IPS-NIHi7 (cell line): ENCODE results near the gene TEAD1.

Experiments
- DNase-seq: peaks from one replicate; pipeline ENCODE4 v3.0.0; 2012; ENCODE audit warnings: mixed read lengths; ENCODE audit errors: extremely low spot score

The TEAD1 gene

DNA sequence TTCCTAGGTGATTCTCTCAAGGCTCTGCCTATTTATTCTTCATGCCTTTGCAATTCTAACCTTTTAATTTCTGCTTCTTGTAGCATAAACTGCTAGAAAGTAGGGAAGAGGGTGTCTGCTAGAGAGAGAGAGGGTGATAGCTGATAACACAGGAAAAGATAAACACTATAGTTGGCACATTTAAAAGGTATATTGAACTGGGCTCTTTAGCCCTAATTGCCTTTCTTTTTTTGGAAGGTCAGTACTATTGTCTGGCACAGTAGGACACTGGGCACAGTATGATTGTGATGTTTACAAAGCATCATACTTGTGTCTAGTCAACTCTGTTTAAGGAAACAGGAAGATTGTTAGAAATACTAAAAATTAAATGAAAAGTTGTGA, 33.3 kb downstream of the TEAD1 start:
- DNase-seq, result no peak

DNA sequence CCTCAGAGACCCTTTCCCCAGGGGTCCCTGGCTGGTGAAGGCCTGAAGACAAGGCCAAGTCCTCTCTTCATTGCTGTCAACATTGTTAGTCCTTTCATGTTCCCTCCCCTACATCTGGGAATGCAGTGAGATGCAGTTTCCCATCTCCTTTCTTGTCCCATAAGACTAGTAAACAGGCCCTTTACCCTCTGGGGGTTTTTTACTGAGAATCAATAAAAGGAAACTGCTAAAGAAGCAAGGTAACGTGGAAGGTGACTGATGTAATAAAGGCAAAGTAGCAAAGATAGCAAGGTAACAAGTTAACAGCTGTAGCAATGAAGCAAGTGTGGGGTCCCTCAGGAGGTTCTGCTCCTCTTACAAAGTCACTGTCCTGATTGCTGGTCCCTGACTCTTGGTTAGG, 37.3 kb downstream of the TEAD1 start:
- no peak for DNase-seq

DNA sequence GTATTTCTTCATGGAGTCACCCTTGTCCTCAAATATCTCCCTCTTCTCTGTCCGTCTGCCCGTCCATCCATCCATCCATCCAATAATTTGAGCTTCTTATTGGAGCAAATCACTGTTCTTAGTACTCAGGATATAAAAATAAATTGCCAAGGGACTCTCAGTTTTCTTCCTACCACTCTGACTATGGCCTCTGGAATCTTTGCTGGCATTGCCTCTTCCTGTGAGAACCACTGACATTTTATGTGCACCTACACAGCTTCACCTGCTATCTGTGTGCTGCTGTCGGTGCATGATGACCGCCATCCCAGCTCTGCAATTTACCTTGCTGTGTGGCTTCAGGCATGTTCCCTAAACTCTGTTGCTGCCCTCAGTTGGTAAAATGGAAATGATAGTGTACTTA, 37.9 kb downstream of the TEAD1 start:
- DNase-seq, result no peak

DNA sequence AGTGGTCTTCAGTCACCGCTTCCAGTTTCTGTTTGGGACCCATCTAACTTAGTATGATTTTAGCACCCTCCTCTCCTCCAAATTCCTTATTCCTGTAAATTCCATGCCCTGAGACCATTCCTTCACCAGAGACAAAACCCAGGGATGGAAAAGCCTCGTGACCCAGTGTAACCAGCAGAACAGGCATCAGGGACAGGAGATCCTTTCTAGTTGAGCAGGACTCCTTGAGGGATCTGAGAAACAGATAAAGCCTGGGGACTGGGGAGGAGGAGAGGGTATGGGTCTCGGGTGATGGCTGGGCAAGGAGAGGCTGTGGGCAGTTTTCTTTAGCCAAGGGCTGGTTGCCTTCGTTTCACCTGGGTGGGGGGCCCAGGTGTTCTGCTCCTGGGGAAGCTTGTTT, 40.9 kb downstream of the TEAD1 start:
- DNase-seq, result no peak

DNA sequence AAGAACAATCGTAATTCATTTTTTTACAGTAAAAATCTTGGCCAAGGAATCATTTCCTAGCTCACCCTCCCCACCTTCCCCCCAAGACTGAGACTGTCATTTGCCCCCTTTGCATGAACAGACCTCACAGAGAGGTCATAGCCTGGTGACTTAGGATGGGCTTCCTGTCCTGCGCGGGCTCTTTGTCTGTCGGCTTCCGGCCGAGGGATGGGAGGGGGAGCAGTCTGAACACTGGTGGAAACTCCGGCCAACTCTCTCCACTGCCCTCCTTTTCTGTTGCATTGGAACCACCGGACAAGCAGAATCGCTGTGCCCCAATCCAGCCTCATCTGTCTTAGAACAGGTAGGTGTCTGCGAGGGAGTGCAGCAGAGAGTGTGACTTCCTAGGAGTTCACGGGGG, 41.7 kb downstream of the TEAD1 start:
- DNase-seq, result no peak

DNA sequence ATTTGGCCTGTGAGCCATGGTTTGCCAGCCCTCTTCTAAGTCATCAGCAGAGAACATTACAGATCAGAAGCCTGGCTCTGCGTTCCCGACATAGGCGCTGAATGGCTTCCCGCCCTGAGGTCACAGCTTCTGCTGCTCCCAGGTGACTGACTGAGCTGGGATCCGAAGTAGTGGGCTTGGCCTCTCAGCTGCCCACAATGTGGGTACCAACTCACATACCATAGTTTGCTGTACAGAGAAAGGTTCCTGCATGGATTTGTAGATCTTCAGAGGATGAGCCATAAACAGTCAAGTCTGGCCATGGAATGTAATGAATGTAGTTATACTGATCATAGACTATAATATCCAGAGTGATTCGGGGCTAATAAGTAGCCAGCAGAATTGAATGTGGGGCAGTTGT, 42.6 kb downstream of the TEAD1 start:
- no peak for DNase-seq

DNA sequence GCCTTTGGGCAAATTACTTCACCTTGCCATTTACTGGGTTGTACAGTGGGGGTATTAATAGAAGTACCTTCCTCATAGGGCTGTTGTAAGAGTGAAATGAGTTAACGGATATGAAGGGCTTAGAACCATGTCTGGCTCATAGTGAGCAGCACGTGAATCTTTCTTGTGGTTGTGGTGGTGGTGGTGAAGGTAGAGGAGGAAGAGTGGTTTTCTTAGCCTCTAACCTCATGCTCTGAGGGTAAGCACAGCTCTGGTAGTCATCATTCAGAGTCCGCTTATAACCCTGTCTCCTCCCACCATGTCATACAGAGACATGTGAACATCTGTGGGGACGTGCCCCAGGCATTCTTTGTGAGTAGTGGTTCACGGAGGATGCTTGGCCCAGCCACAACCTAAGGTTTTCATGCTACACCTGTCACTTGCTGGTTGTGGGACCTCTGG, 43.6 kb downstream of the TEAD1 start:
- no peak for DNase-seq

DNA sequence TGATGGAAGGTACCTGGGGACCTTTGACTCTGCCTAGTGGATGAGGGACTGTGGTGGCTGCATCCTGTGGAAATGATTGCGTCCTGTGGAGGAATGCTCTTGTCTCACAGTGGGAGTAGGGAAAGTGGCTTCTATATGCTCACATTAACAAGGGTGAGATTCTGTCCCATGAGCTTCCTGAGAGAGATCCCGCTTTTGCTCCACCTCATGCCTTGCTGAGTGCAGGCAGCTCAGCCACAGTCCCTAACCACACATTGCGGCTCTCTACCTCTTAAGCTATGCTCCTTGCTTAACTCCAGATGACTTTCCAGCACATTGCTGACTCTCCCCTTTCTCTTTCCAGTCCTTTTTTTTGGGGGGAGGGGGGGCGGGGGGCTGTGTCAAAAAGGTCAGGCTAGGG, 45.0 kb downstream of the TEAD1 start:
- DNase-seq, result no peak

DNA sequence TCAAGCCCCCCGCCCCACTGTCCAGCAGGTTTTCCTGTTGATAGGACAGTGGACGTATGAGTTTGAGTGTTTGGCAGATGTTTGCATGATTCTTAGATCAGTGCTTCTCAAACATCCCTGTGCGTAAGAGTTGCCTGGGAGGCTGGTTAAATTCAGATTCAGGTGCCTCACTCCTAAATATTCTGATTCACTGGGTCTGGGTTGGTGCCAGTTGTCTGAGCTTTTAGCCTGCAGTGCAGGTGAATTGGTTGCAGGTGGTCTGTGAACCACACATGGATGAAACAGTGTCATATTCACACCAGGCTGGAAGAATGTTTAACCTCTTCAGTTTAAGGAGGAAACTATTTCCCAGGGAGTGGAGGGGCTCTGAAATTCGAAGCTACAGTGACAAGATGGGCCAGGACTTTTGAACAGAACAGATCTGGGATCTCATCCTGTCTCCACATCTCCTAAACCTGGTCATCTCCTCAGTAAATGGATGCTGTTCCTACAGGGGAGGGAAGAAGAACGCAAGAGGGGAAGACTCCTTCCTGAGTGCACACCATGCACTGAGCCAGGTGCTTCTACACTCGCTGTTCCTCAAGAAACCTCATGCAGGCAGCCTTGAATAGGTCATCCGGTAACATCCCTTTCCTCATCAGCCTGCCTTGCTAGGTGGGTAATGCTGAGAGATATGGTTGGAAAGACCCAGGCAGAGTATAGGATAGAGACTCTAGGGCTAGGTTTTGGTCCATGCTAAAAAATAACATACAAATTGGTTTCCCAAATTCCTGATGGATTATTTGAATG, 47.8 kb downstream of the TEAD1 start:
- no peak for DNase-seq

DNA sequence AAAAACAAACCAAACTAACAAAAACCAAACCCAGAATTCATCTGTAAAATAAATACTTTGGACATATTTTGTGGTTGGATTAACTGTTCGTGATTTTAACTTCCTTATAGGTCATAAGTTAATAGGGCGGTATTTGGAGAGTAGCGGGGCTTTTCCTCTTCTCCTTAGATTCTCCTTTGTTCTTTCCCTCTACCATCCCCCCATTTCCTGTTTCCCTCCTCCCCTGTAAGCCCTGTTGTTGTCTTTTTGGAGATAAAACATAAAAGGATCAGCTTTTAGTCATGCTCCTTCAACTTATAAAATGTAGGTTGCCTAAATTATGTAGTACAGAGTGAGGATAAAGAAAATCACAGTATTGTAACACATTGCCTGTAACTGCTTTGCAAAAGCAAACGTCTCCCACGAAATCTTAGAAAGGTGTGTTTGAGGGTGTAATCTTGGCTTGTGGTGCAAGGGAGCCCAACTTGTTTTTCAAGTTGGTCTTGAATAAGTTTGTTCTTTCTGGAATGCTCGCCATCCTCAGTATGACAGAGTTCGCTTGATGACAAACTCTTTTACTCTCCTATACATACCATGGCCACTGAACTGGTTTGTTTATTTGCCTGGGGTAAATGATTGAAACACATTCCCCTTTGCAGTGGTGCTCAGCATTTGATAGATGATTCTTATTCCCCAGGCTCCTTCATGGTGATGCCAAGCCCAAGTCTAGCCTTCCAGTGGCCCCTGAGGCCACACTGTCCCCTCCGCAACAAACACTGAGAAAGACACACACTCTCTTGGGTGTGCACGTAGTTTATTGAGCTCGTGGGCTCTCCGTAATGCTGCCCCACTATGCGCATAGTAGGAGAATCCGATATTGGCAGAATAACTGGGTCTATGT, 49.4 kb downstream of the TEAD1 start:
- peak; percentile 32 for DNase-seq

DNA sequence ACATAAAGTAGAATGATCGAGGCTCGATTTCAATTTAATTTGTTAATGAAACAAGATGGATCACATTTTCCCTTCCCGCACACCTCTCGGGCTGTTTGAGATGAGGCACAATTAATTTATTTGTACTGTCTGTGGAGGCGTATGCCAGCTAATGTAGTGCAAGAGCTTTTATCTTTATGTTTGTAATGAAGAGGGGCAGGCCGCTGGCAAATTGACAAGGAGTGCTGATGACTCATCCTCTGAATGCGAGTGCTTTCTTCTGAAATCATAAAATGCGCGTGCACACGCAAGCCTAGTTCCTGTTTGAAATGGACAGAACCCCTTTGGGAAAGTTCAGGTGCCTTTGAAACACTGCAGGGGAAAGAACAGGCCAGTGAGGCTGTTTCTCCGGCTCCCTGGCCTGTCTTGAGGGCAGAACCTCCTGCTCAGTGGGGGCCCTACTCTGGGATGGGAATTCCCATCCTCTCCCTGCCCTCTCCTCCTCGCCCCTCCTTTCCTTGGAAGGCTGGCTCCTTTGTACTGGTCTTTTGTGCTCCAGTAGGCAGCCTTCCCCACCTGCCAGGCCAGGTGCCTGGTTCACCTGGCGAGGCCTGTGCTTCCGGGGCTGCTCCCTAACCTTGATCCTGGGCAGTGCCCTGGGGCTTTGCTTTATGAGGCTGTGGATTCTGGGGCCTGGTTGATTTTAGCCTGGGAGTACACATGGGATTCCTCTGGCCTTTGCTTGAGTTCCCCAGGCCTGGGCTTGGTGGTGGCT, 50.3 kb downstream of the TEAD1 start:
- peak; percentile 84 for DNase-seq

DNA sequence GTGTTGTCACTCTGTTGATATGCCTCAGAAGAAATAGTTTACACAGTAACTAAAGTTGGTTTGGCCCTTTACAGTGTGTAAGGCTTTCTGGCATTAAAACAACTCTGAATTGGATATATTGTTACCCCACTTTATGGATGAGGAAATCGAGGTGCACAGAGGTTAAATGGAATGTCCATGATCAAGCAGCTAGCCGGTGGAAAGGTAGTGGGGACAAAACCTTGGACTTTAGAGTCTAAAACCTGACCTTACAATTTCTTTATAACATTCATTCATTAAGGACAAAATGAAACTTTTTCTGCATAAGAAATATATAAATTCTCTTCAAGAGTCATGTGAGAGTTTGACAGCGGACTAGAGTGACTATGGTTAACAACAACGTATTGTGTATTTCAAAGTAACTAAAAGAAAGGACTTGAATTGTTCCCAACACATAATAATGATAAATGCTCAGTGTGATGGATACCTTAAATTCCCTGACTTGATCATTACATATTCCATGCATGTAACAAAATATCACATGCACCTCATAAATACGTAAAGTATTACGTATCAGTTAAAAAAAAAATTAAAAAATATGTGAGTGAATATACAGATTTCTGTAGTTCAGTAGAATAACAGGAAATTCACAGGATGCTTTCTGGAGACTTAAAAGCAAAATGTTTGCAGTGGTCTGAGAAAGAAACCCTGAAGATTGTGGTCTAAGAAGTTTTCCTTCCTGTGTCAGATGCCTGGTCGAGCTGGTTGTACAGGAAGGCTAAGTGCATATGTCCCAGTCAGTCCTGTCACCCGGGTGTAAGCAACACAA, 51.0 kb downstream of the TEAD1 start:
- DNase-seq, result no peak

DNA sequence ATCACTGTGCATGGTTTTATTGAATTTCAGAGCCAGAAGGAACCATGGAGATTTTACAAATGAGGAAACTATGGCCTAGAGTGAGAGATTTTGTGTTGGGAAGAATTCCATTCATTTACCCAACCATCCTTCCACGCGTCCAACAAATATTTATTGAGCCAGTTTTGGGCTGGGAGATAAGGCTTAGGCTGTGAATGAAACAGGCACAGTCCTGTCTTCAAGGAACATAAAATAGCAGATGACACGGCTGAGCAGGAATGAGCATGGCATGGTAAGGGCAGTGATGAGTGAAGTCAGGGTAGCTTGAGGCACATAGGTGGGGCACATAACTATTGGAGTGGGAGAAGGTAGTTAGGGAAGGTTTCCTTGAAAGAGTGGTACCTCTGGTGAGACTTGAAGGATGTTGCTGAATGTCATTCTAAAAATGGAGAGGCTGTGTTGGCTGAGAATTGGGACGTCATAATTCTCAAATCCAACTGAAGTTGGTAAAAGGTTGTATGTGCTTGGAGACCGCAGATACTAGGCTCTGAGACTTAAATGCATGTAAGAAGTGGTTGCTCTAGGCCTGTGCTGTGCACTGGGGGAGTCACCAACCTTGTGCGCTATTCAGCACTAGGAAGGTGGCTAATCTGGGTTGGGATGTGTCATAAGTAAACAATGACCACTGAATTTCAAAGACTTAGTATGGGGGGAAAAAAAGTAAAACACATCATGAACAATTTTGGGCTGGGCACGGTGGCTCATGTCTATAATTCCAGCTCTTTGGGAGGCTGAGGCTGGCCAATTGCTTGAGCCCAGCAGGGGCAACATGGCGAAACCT, 51.9 kb downstream of the TEAD1 start:
- no peak for DNase-seq

DNA sequence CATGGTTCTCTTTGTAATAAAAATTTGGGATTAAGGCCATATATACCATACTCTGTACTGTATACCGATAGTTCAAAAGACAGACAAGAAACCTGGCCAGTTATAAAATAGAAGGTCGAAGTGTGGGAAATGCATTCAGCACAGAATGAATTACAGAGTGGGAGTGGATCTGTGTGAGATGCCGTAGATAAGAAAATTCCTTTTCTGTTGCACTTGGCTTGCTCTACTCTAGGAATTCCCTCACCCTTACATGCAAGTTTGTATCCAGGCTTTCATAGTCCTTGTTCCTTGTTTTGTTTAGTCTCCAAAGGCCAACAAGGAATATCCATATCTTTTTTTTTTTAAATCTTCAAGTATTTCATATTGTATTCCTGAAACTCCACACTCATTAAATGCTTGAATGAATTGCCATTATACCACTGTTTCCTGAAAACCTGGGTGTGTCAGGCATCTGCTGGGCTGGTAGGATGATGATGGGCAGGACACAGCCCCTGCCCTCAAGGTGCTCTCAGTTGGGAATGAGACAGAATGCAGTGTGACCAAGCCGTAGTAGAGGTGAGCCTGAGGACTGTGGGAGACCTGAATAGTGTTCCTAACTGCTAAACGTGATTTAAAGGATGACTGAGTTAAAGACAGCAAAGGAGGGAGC, 53.5 kb downstream of the TEAD1 start:
- DNase-seq, result no peak

DNA sequence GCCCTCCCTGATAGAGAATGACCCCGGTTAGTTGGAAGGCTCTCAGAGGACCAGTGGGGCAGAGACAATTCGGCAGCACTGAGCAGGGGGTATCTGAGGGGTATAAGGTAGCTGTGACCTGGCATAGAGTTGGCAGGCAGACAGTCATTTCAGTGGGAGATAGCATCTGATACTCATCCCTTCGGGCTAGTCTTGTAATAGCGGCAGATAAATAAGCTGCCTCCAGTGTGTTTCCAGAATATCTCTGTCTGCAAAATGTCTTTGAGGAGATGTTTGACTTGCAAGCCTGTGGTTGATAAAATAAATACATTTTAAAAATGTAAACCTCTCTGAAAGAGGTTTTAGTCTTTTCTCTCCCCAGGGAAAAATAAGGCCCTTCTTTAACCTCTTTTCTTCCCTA, 54.2 kb downstream of the TEAD1 start:
- no peak for DNase-seq

DNA sequence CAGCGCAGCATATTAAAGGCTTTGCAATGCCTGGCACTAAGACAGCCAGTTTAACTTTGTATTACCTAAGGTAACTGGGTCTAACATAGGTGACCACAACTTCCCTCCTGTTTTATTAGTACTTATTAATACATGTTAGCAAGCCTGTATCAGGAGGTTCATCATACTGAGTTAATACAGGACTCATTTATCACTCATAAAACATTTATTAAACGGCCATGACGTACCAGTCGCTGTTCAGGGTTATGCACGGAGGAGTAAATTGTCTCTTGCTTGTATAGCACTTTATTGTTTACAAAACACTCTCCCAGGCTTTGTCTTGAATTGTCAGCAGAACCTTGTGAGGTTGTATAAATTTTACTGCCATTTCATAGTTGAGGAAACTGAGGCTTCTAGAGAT, 55.7 kb downstream of the TEAD1 start:
- no peak for DNase-seq

DNA sequence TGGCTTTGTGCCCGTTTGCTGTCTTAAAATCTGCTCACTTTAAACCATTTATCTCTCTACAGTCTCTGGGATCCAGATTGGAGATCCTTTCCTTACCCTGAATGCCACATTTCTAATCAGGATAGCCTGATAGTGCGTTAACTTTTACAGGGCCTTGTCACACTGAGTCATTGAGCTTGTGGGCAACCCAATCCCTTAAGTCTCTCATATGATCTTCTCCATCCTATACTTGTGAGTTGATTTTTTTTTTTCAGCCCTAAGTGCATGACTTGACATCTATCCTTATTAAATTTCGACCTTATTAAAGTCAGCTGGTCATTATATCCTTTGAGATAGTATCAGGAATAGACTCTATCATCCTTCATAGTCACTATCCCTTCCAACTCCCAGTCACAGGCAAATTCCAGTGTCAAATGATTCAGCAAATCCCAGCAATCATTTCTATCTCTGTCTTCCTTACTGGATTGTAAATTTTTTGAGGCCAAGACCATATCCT, 57.7 kb downstream of the TEAD1 start:
- no peak for DNase-seq

DNA sequence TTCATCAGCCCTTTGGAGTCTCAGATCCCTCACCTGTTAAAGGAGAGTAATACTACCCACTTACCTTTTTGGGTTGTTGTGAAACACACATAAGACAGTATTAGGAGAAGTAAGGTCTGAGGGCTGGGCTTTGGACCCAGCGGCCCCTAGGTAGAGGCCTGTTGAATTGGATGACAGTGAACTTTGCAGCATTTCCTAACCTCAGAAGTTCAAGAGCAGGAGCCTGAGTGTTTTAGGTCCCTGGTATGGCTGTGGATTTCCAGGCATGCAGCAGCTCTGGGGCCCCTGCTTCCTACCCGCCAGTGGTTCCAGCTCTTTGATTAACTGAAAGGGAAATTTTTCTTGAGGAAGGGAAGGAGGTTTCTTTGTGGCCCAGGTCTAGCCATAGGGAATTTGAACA, 58.9 kb downstream of the TEAD1 start:
- DNase-seq, result no peak

DNA sequence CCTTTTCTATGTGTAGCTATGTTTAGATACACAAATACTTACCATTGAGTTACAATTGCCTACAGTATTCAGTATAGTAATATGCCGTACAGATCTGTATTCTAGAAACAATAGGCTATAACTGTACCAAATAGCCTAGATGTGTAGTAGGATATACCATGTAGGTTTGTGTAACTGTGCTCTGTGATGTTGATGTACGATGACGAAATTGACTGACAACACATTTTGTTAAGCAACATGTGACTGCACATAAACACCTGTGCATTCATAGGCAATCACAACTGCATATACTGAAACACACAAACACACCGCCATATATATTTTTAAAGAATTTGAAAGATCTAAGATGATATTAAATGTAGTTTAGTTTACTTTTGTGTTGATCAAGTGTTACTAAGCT, 60.4 kb downstream of the TEAD1 start:
- DNase-seq, result no peak

DNA sequence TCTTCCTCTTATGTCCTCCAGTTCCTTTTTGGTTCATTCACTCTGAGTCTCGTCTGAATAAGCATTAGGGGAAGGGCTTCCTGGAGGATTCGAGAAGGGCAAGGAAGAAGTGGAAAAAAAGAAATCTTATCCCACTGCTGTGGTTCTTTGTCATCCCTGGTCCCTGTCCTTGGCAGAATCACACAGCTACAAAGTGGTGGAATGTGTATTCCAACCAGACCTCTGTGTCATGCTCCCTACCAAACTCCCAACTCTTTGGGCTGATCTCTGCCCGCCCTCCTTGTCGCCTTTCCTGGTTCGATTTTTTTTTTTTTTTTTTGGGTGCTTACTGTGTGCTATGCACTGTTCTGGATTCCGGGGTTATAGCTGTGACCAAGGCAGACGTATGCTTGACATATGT, 61.0 kb downstream of the TEAD1 start:
- DNase-seq, result no peak
